ENCODE measurements around the gene FXR2. TPM values are rescaled to one million over a fixed set of nuclear protein-coding genes. Genes with fewer than 3 reads are reported as not detected.

The FXR2 gene
- total and polyA plus RNA-seq, 10 of the 15 experiments (the other 5 are each of a cell fraction or from before 2014, with no cell fraction given), result 1.6 to 33.3 (median 22.0) TPM

GRCh38 chr17:7634384-7634783 lies 19.7 kb upstream of the FXR2 start (continued):
- TF ChIP-seq SUZ12 (IDR thresholded peaks at IDR 0.05; ENCODE audit: unreplicated experiment) (no peak), RAD21 (IDR thresholded peaks at IDR 0.05; ENCODE audit: insufficient read depth, low read depth, low read length) (peak; percentile 47; the same call in 1 of the 2 replicates), SPI1 (IDR thresholded peaks at IDR 0.05; ENCODE audit: borderline replicate concordance, insufficient read depth, low read depth, low read length) (no peak), RFX5 (IDR thresholded peaks at IDR 0.05; ENCODE audit: low read depth, low read length) (no peak), ZNF622 (IDR thresholded peaks at IDR 0.05) (no peak), KLF5 (IDR thresholded peaks at IDR 0.05; ENCODE audit: partially characterized antibody) (no peak), CEBPZ (IDR thresholded peaks at IDR 0.05; ENCODE audit: low read depth, low read length) (no peak), ZNF217 (IDR thresholded peaks at IDR 0.05) (no peak)

GRCh38 chr17:7633093-7633492 lies 18.4 kb upstream of the FXR2 start:
- Histone ChIP-seq H3K9ac (ENCODE audit: control insufficient read depth, insufficient read depth, low read length) (no peak overlapping the region), H4K20me1 (ENCODE audit: control insufficient read depth, insufficient read depth) (no peaks in the 10 kb centered on the region), H3K27me3 (replicated peaks in 1 of 2; ENCODE audit: control insufficient read depth in 2 of 2, insufficient read depth in 2 of 2, low read length in 1 of 2) (no peaks in the 10 kb centered on the region), H3K79me2 (ENCODE audit: control insufficient read depth, insufficient read depth, low read length) (no peaks in the 10 kb centered on the region), H3K9me3 (replicated peaks; ENCODE audit: control insufficient read depth, insufficient read depth, low read length) (no peaks in the 10 kb centered on the region), H3K4me2 (ENCODE audit: control insufficient read depth, insufficient read depth) (no peak overlapping the region), H2AFZ (ENCODE audit: control insufficient read depth, low read depth, low read length) (peak overlapping the region; percentile 69), H3K4me1 (ENCODE audit: control insufficient read depth, insufficient read depth, low read length) (no peaks in the 10 kb centered on the region), H3K27ac (ENCODE audit: control insufficient read depth, insufficient read depth) (no peak overlapping the region), H3K4me3 (no peak overlapping the region), H3K36me3 (ENCODE audit: control insufficient read depth in 2 of 2, insufficient read depth in 2 of 2, low read length in 1 of 2) (no peaks in the 10 kb centered on the region)
- 30% methylated on average over 2 of the region's 2 CpGs for WGBS (ENCODE audit: insufficient coverage, insufficient replicate concordance, low lambda C conversion rate, missing lambda C conversion rate)
- intact Hi-C loops (cut with micrococcal nuclease; ENCODE audit: unreplicated experiment), result loop anchor here (5.0 kb wide), 1 partner anchor 44 kb away; no protein-coding TSS in a partner anchor
- BruUV-seq (replicated peaks), result no TSS peak
- ChIA-PET POLR2A (interaction anchor here (3.9 kb wide), 1 partner anchor 54 kb away, joined by 22 read pairs; the partner anchor contains the start of genes TP53 and WRAP53), RAD21 (ENCODE audit: unreplicated experiment) (interaction anchor here (2.0 kb wide), 1 partner anchor 54 kb away, joined by 30 read pairs; the partner anchor contains the start of genes TP53 and WRAP53), CTCF (interaction anchor here (0.6 to 8.2 kb wide), 16 partner anchors 9 to 427 kb away, joined by 3 to 128 read pairs (median 4); partner anchors contain the start of genes FXR2, TP53 and WRAP53), SMC1A (ENCODE audit: uncharacterized antibody, unreplicated experiment) (interaction anchor here (1.6 to 1.7 kb wide), 2 partner anchors 52 to 55 kb away, joined by 8 to 20 read pairs; partner anchors contain the start of genes TP53 and WRAP53)
- peak; percentile 51 for ATAC-seq
- no peak for DNase-seq (ENCODE audit: low read depth, low spot score)
- FAIRE-seq, result no peak
- in situ Hi-C loops (cut with MboI), result no loop called here
- TF ChIP-seq CHD1 (IDR thresholded peaks at IDR 0.05; ENCODE audit: low read depth, low read length) (no peak), CTCF (IDR thresholded peaks at IDR 0.05 in 2 of 3, conservative IDR thresholded peaks at IDR 0.05 in 1 of 3; ENCODE audit: control insufficient read depth in 2 of 3, extremely low read depth in 1 of 3, insufficient read depth in 1 of 3, low read depth in 3 of 3, low read length in 3 of 3) (0 out of 6 replicates have a peak, but pooled peaks of 1 of the 3 experiments have one; percentile 2)
